CD4-positive, alpha-beta T cell treated with Interleukin-12 subunit alpha and Interleukin-12 subunit beta, for 1 hour (primary cell): Measurements from ENCODE around the gene HEXIM1.

Experiments used
- DNase-seq: peaks from one replicate; pipeline ENCODE4 v3.0.0-alpha.2; 2020

Gene HEXIM1

DNA sequence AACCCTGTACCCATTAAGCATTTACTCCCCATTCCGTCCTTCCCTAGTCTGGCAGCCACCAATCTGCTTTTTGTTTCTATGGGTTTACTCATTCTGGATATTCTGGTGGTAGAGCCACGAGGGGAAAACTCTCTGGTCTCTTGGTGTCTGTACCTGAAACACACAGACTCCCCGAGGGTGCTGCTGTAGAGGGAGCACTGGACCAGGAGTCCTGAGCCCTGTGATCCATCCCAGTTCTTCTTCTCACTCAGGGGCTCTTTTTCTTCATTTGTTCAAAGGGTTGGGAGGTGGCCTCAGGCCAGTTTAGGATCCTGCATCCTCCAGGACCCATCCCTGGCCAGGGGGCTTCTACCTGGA is 27.5 kb downstream of the HEXIM1 start:
- DNase-seq = no peak

DNA sequence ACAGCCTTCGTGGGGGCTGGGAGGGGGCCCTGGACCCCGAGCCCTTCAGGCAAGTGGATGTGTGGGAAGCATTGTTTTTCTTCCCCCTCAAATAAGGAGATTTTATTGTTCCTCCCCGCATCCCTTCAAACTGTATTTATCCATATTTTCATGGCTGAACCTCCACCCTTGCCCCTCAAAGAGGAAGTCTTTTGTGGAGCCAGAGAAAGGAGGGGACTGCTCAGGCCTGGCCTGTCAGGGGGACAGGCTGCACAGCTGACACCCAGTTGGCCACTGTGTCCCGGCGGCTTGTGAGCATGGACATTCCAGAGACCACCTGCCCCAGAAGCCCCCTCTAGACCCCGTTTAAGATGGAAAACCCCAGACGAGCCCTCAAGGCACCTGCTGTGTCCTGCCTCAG is 29.3 kb downstream of the HEXIM1 start:
- no peak for DNase-seq

DNA sequence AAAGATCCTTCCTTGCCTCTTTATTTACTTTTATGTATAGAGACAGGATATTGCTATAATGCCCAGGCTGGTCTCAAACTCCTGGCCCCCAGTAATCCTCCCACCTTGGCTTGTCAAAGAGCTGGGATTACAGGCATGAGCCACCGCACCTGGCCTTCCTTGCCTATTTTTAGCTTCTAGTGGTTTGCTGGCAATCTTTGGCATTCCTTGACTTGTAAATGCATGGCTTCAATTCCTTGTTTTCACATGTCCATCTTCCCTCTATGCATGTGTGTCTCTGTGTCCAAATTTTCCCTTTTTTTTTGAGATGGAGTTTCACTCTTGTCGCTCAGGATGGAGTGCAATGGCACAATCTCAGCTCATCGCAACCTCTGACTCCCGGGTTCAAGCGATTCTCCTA is 35.9 kb downstream of the HEXIM1 start:
- DNase-seq = no peak

DNA sequence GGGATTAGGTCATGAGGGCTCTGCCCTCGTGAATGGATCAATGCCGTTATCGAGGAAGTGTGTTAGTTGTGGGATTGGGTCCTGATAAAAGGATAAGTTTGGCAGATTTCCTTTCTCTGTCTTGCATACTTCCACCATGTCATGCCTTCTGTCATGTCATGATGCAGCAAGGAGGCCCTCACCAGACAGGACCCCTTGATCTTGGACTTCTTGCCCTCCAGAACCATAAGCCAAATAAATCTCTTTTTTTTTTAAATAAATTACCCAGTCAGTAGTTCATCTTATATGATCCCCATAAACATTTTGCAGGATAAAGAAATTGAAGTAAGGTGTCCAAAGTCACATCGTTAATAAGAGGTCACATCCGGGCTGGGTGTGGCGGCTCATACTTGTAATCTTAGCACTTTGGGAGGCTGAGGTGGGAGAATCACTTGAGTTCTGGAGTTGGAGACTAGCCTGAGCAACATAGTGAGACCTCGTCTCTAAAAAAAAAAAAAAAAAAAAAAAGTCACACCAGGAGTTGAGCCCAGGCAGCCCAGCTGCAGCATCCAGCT is 38.6 kb downstream of the HEXIM1 start:
- DNase-seq = no peak

DNA sequence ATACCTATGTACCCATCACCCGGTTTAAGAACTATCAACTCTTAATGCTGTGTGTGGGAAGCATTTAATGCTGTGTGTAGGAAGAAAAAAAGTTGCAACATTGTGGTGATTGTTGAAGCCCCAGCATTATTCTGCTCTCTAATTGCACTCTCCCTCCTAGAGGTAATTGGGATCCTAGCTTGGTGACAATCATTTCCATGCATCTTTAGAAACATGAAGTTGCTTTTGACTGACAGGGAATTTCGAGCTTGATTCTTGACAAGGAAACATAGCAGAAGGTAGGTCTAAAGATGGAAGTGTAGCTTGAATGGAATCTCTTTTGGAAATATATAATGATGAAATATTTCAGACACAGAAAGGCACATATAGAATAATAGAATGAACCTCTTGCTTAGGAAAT is 40.7 kb downstream of the HEXIM1 start:
- DNase-seq = no peak

DNA sequence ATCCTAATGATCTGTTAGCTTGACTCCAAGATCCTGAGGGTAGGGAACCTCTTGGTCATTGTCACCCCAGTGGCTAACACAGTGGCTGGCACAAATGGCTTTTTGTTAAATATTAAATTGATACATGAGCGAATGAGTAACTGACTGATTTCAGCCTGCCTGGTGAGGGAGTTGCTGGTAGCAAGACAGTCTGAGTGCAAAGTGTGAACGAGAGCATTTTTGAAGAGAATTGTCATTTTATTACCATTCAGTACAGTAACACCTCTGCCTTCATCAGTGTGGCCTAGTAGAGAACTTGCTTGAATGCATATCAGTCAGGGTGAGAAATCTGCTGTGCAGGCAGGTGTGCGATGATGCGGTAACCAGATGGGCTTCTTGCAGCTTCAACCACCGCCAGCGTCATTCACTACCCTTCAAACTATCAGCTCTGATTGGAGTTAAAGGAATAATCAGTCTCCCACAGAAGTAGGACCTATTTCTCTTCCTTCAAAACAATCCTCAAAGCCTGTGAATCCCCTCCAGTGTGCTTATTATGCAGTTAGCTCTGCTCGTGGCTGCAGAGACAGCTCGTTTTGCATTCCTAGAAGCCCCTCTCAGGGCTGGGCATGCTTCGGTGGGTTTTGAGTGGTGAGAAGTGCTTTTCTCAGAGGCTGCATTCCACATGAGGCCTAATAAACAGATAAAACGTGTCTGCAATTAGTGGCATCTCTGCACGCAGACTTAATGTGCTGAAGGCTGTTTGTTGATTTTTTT is 42.4 kb downstream of the HEXIM1 start:
- no peak for DNase-seq

DNA sequence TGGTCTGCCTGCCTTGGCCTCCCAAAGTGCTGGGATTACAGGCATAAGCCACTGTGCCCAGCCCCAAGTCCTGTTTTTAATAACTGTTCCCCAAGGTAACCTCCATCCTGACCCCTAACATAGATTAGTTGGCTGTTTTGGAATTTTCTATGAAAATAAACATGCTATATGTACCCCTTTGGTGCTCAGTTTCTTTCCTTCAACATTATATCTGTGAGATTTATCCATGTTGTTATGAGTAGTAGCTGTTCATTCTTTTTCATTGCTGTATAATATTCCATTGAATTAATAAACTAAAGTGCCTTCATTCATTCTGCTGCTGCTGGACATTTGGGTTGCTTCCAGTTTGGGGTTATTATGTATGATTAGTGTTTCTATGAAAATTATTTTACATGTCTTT is 47.1 kb downstream of the HEXIM1 start:
- DNase-seq = no peak

DNA sequence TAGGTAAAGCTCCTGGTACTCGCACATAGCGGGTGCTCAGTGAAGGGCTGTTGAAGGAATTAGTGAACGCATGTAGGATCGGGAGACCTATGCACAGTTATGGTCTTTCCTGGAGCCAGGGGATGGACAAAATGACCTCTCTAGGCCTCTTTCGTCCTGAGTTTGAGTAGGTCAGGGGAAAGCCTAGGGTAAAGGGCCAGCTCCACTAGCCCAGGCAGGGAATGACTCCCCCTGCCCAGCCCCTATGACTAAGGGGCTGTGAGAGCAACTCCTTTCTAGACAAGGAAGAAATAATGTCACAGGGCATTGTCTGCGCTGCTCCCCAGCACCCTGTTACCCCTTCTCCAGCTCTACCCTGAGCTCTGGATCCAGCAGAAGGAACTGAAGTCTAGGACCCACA is 48.8 kb downstream of the HEXIM1 start:
- no peak for DNase-seq

DNA sequence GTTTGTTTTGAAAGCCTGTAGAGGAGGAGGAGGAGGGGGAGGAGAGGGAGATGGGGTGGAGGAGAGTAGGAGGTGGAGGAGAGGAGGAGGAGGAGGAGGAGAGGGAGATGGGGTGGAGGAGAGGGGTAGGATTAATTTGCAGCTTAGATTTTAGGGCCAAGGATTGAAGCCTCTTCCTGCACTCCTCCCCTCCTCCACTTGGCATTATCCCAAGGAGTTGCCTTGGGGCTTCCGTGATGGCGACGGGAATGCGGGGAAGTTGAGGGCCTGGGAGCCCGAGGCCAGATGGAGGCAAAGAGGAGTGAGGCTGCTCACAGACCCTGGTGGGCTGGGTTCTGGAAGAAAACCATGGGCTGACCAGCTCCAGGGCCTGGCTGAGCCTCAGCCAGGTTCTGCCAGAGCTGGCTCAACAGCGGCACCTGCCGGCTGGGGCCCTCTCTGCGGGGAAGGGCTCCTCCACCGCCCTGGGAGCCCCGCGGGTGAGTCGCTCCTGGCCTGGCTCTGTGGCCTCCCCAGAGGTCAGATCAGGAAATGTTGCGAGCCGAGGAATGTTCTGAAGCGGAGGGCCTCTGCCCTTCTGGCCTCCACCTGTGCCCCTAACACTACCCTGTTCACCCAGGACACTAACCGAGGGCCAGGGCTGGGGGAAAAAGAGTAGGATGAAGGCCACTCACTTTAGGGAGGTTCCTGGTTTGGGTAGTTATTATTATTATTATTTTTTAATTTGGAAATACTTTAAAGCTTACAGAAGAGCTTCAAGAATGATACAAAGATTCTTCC is 49.5 kb downstream of the HEXIM1 start:
- peak; percentile 87 for DNase-seq

DNA sequence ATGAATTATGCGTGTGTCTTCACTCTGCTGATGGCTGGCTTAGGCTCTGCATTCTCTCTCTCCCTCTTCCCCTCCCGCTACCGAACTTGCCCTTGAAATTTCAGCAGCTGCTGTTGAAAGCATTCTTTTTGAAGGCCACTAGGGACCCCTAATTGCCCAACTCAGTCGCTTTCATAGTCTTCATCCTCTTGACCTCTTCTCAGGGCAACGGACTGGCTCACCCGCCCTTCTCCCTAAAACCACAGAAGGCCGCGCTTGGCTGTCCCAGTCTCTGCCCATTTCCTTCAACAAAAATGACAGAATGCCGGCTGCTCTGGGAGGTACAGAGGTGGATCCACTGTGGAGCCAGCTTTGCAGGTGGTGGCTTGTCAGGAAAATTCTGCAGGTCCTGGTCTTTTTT is 52.4 kb downstream of the HEXIM1 start:
- no peak for DNase-seq

DNA sequence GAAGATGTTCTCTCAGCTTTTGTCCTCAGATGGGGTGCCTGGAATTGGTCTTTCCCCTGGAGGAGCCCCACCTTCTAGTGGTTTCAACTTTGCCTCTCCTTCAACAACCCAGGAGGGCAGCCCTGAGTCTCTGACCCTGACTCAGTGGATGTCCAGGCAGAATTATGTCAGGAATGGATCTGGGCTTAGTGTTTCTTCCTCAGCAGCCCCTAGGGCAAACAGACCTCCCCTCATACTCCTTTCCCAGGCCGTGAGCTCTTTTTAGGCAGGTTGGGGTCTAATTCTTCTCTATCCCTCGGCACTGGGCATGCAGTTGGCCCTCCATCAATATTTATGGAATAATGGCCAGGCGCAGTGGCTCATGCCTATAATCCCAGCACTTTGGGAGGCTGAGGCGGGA is 53.2 kb downstream of the HEXIM1 start:
- DNase-seq = no peak
